Psoas muscle (tissue), 8 donors: ENCODE data around the gene CPA4. TPM values are rescaled to one million over a fixed set of nuclear protein-coding genes. Genes with fewer than 3 reads are reported as not detected.

ENCODE experiments used
- ATAC-seq, 4 donors: fragments of 200-7000 bp; cut with Tn5 transposase; one replicate each; pipeline ENCODE4 v1.9.1; 2020; ENCODE audit warnings: moderate library complexity in 3 of 4, mild to moderate bottlenecking in 2 of 4
- DNase-seq, 2 donors: peaks; one replicate each; pipeline ENCODE4 v3.0.0-alpha.2; 2020
- H3K27ac ChIP-seq: fragments of 200-600 bp; one replicate; pipeline ENCODE4 v1.8.0; 2022
- H3K27me3 ChIP-seq, 3 donors: fragments of 200-600 bp in 1 of 3; one replicate each; pipeline versions ENCODE4 v1.6.1 to v1.8.0; 2013 to 2022; ENCODE audit warnings: low read length in 2 of 3, mild to moderate bottlenecking in 2 of 3, moderate library complexity in 1 of 3; ENCODE audit not compliant: insufficient read depth in 3 of 3
- H3K36me3 ChIP-seq, 2 donors: fragments of 200-600 bp in 1 of 2; one replicate each; pipeline versions ENCODE4 v1.6.1 to v1.8.0; 2013 to 2022; ENCODE audit warnings: low read depth in 1 of 2, mild to moderate bottlenecking in 1 of 2, moderate library complexity in 1 of 2; ENCODE audit not compliant: insufficient read depth in 1 of 2
- H3K4me1 ChIP-seq: fragments of 200-600 bp; one replicate; pipeline ENCODE4 v1.8.0; 2022
- H3K4me3 ChIP-seq: fragments of 200-600 bp; one replicate; pipeline ENCODE4 v1.8.0; 2022; ENCODE audit warnings: mild to moderate bottlenecking
- H3K9me3 ChIP-seq: fragments of 200-600 bp; one replicate; pipeline ENCODE4 v1.8.0; 2022
- CTCF ChIP-seq: fragments of 200-600 bp; IDR thresholded peaks from one replicate; pipeline ENCODE4 v1.8.0; 2022; ENCODE audit warnings: antibody characterized with exemption
- WGBS, 3 donors: extraction: QIAGEN DNeasy Blood & Tissue Kit; methylation state at CpG; one replicate each; pipeline versions ENCODE4 v1.1.6 to v1.1.7; 2013; 5-methylcytosine and 5-hydroxymethylcytosine counted together
- intact Hi-C, 2 donors: fragments of 100-400 bp; cut with DNase I; formaldehyde crosslinking; loops; one replicate each; pipeline versions ENCODE4 v1.11.0 to v1.14.2; 2022
- polyA plus RNA-seq, 3 donors: library from polyadenylated mRNA; stranded (reverse); fragments of 200-250 nt; gene quantifications; one replicate each; pipeline ENCODE4 v1.2.3, GENCODE V29; 2013
- total RNA-seq, 4 donors: library from RNA; stranded (reverse); fragmentation: NEBNext Ultra II Directional in 2 of 4; extraction: Animal tissue kit (Norgen Biotek cat#: 25700) in 2 of 4; gene quantifications; one replicate each; pipeline versions ENCODE4 v1.2.1 to v1.2.4, GENCODE V29; 2021 to 2023
- donor health status: healthy with polysubstance abuse.
- donor health status: DM: no; HTN: no; CAD: no; lungs with moderate emphysema.
- donor health status: Bipolar disorder and iron deficiency.
- donor health status: healthy.
- donor health status: DM: yes; HTN: yes; CAD: no.
- donor health status: DM: no; HTN: no; CAD: no.
- donor health status: DM: no; HTN: no; CAD: no.
- donor health status: DM: yes; HTN: yes; CAD: no.

The CPA4 gene
- total and polyA plus RNA-seq, 7 donors = 0.09 to 2.5 (median 0.68) TPM

GRCh38 chr7:130342701-130343380 is 49.9 kb downstream of the CPA4 start:
- Histone ChIP-seq H3K9me3 (peaks cover 8% of the 10 kb centered on the region), H3K27me3 (no peaks in the 10 kb centered on the region), H3K27ac (no peak overlapping the region), H3K4me3 (no peak overlapping the region), H3K4me1 (no peaks in the 10 kb centered on the region), H3K36me3 (no peaks in the 10 kb centered on the region)
- 95 to 96% (median 95%) methylated on average over 3 of the region's 3 CpGs for WGBS, 3 donors
- intact Hi-C loops = no loop called here
- no peak for DNase-seq
- ATAC-seq = no peak
- no peak for TF ChIP-seq CTCF

GRCh38 chr7:130344271-130344866 is 51.4 kb downstream of the CPA4 start, which contains the start of gene CPA5:
TSS of gene CPA5 (plus strand) at chr7:130344816. CDS start at chr7:130346486, 1,670 bp downstream.
- H3K4me1 ChIP-seq = no peaks in the 10 kb centered on the region
- H3K27ac ChIP-seq = no peak within 1 kb of the TSS
- intact Hi-C loops = no loop called here
- H3K27me3 ChIP-seq = peaks cover 0 to 2% (median 0%) of the 10 kb centered on the region in 3 donors
- no peak for DNase-seq
- H3K4me3 ChIP-seq = no peak within 1 kb of the TSS
- WGBS, 3 donors = 79 to 90% (median 83%) methylated on average over 5 of the region's 5 CpGs
- no peaks in the 10 kb centered on the region for H3K36me3 ChIP-seq
- no peak for TF ChIP-seq CTCF
- H3K9me3 ChIP-seq = peaks cover 8% of the 10 kb centered on the region
- ATAC-seq = no peak

- WGBS, 3 donors = 24 to 33% (median 31%) methylated on average over 8 of the region's 8 CpGs
- no peak overlapping the region for H3K27ac ChIP-seq
- no peak overlapping the region for H3K4me3 ChIP-seq
- intact Hi-C loops = no loop called here
- DNase-seq (no peak), ATAC-seq (no peak)
- H3K36me3 ChIP-seq = no peaks in the 10 kb centered on the region
- H3K9me3 ChIP-seq = peaks cover 8% of the 10 kb centered on the region
- H3K27me3 ChIP-seq = peaks cover 0 to 2% (median 0%) of the 10 kb centered on the region in 3 donors
- TF ChIP-seq CTCF = no peak
- no peaks in the 10 kb centered on the region for H3K4me1 ChIP-seq
These were observed 52.2 kb downstream of the CPA4 start for GRCh38 chr7:130345136-130345535.

- H3K36me3 ChIP-seq = no peaks in the 10 kb centered on the region
- no peak overlapping the region for H3K4me3 ChIP-seq
- ATAC-seq (no peak), DNase-seq (no peak)
- H3K27ac ChIP-seq = no peak overlapping the region
- H3K27me3 ChIP-seq = peaks cover 0 to 2% (median 0%) of the 10 kb centered on the region in 3 donors
- intact Hi-C loops = no loop called here
- TF ChIP-seq CTCF = no peak
- 68 to 81% (median 72%) methylated on average over 4 to 5 of the region's 5 CpGs for WGBS, 3 donors
- H3K9me3 ChIP-seq = peaks cover 8% of the 10 kb centered on the region
- no peaks in the 10 kb centered on the region for H3K4me1 ChIP-seq
These were observed 52.8 kb downstream of the CPA4 start for GRCh38 chr7:130345725-130346124.
